Keratinocyte (primary cell): ENCODE results near the gene ELF1. TPM values are rescaled to one million over a fixed set of nuclear protein-coding genes. Genes with fewer than 3 reads are reported as not detected.

ENCODE experiments used
- DNase-seq: peaks from one replicate; pipeline ENCODE4 v3.0.0-alpha.2; 2011; ENCODE audit warnings: low read depth, missing footprints, low spot score
- FAIRE-seq: peaks from 2 replicates; lab custom pipeline; 2011; peaks lifted over from hg19 to GRCh38; lab: Jason Lieb, UNC
- H2AFZ ChIP-seq: 2 replicates; pipeline ENCODE4 v1.6.0; 2012; ENCODE audit warnings: low read length, control low read depth, inconsistent platforms; ENCODE audit not compliant: control insufficient read depth
- H3K27ac ChIP-seq: 2 replicates; pipeline ENCODE4 v1.5.1; 2011; ENCODE audit warnings: low read length; ENCODE audit not compliant: control insufficient read depth, insufficient read depth
- H3K27me3 ChIP-seq: 3 replicates; pipeline ENCODE4 v1.6.0; 2011; ENCODE audit warnings: low read length; ENCODE audit not compliant: control insufficient read depth, insufficient read depth; ENCODE audit errors: extremely low read depth
- H3K36me3 ChIP-seq, 2 experiments: 2 replicates in 1 of 2; 3 replicates in 1 of 2; pipeline ENCODE4 v1.5.1; 2011; ENCODE audit warnings: low read length in 2 of 2, mild to moderate bottlenecking in 1 of 2; ENCODE audit not compliant: control insufficient read depth in 2 of 2, insufficient read depth in 2 of 2; ENCODE audit errors: extremely low read depth in 1 of 2
- H3K4me1 ChIP-seq: 3 replicates; pipeline ENCODE4 v1.5.1; 2011; ENCODE audit warnings: low read length; ENCODE audit not compliant: control insufficient read depth, insufficient read depth; ENCODE audit errors: extremely low read depth
- H3K4me2 ChIP-seq: 3 replicates; pipeline ENCODE4 v1.6.0; 2011; ENCODE audit warnings: low read depth, low read length; ENCODE audit not compliant: control insufficient read depth, insufficient read depth; ENCODE audit errors: extremely low read depth
- H3K4me3 ChIP-seq, 3 experiments: fragments of 200-600 bp in 1 of 3; sonication (generic) in 1 of 3; 2 replicates in 2 of 3; 3 replicates in 1 of 3; pipeline ENCODE4 v1.5.1; 2011 to 2016; ENCODE audit warnings: low read length in 3 of 3, mild to moderate bottlenecking in 3 of 3, control low read depth in 2 of 3, inconsistent platforms in 1 of 3, low read depth in 1 of 3, mixed read lengths in 1 of 3, mixed run types in 1 of 3, moderate library complexity in 1 of 3; ENCODE audit not compliant: control insufficient read depth in 2 of 3, insufficient read depth in 2 of 3; ENCODE audit errors: extremely low read depth in 1 of 3
- H3K79me2 ChIP-seq: 2 replicates; pipeline ENCODE4 v1.6.0; 2012; ENCODE audit warnings: low read length; ENCODE audit not compliant: control insufficient read depth, insufficient read depth
- H3K9ac ChIP-seq: 3 replicates; pipeline ENCODE4 v1.6.0; 2011; ENCODE audit warnings: low read length; ENCODE audit not compliant: control insufficient read depth, insufficient read depth; ENCODE audit errors: extremely low read depth
- H3K9me1 ChIP-seq: 3 replicates; pipeline ENCODE4 v1.6.0; 2011; ENCODE audit warnings: low read length; ENCODE audit not compliant: control insufficient read depth, insufficient read depth; ENCODE audit errors: extremely low read depth
- H3K9me3 ChIP-seq: 2 replicates; pipeline ENCODE4 v1.5.1; 2012; ENCODE audit warnings: low read depth, low read length; ENCODE audit not compliant: control insufficient read depth
- H4K20me1 ChIP-seq: 3 replicates; pipeline ENCODE4 v1.6.0; 2011; ENCODE audit warnings: low read length; ENCODE audit not compliant: control insufficient read depth, insufficient read depth; ENCODE audit errors: extremely low read depth
- CTCF ChIP-seq, 3 experiments: IDR thresholded peaks in 1 of 3; conservative IDR thresholded peaks in 1 of 3; optimal IDR thresholded peaks in 1 of 3; 2 replicates in 2 of 3; 3 replicates in 1 of 3; pipeline versions ENCODE3 to v1.5.1; 2011; ENCODE audit warnings: low read length in 3 of 3, mild to moderate bottlenecking in 3 of 3, moderate library complexity in 2 of 3, control low read depth in 1 of 3, inconsistent platforms in 1 of 3; ENCODE audit not compliant: insufficient read depth in 2 of 3; ENCODE audit errors: extremely low read depth in 1 of 3
- EZH2 ChIP-seq: IDR thresholded peaks from one replicate; pipeline ENCODE4 v1.6.1; 2012; ENCODE audit warnings: inconsistent platforms, mild to moderate bottlenecking, low read length, moderate library complexity
- dilution Hi-C: fragments of 300-500 bp; cut with MboI; formaldehyde crosslinking; loops from one replicate; pipeline ENCODE4 v1.7.0; 2020; ENCODE audit warnings: low sequenced_read_pairs; ENCODE audit not compliant: extremely low pct_ligation_motif_present
- polyA plus RNA-seq, 5 experiments: library from polyadenylated mRNA; depleted of rRNA in 3 of 5; stranded (reverse) in 3 of 5; stranded (forward) in 1 of 5; unstranded in 1 of 5; fragments of >200 nt; gene quantifications; 1 replicate in 1 of 5; 2 replicates in 3 of 5; 3 replicates in 1 of 5; pipeline versions ENCODE4 v1.2.1 to v1.2.3, GENCODE V29; 2011 to 2012; ENCODE audit warnings: missing spikeins in 2 of 5, low read depth in 1 of 5, low replicate concordance in 1 of 5

Gene ELF1
- polyA plus RNA-seq, 1 donor (not counting 4 experiments of a cell fraction or from before 2014, with no cell fraction given), result 57.6 TPM

GRCh38 chr13:40928980-40929379 lies 90.1 kb downstream of the ELF1 start:
- H3K4me1 ChIP-seq, result no peaks in the 10 kb centered on the region
- DNase-seq (no peak), FAIRE-seq (no peak)
- dilution Hi-C loops, result no loop called here
- H2AFZ ChIP-seq, result no peak overlapping the region
- no peaks in the 10 kb centered on the region for H3K79me2 ChIP-seq
- H4K20me1 ChIP-seq, result no peaks in the 10 kb centered on the region
- H3K9me1 ChIP-seq, result no peaks in the 10 kb centered on the region
- H3K9me3 ChIP-seq, result no peaks in the 10 kb centered on the region
- no peak overlapping the region for H3K9ac ChIP-seq
- H3K27ac ChIP-seq, result no peak overlapping the region
- no peak overlapping the region for H3K4me2 ChIP-seq
- H3K4me3 ChIP-seq, result no peak overlapping the region
- H3K36me3 ChIP-seq, result peaks cover 8 to 13% of the 10 kb centered on the region in 2 experiments
- no peak for TF ChIP-seq CTCF (optimal IDR thresholded peaks at IDR 0.05 in 1 of 3, IDR thresholded peaks at IDR 0.05 in 1 of 3, conservative IDR thresholded peaks at IDR 0.05 in 1 of 3; ENCODE audit: extremely low read depth in 1 of 3, insufficient read depth in 2 of 3, low read length in 3 of 3)
- TF ChIP-seq EZH2, result no peak
- H3K27me3 ChIP-seq, result no peaks in the 10 kb centered on the region

- dilution Hi-C loops, result no loop called here
- Histone ChIP-seq H2AFZ (no peak overlapping the region), H3K4me2 (no peak overlapping the region), H3K79me2 (no peaks in the 10 kb centered on the region), H3K27me3 (no peaks in the 10 kb centered on the region), H3K9ac (no peak overlapping the region), H3K9me3 (no peaks in the 10 kb centered on the region), H3K4me1 (no peaks in the 10 kb centered on the region), H3K27ac (no peak overlapping the region), H3K4me3 (no peak overlapping the region), H4K20me1 (no peaks in the 10 kb centered on the region), H3K36me3 (peaks cover 8 to 11% of the 10 kb centered on the region in 2 experiments), H3K9me1 (no peaks in the 10 kb centered on the region)
- no peak for TF ChIP-seq CTCF (optimal IDR thresholded peaks at IDR 0.05 in 1 of 3, IDR thresholded peaks at IDR 0.05 in 1 of 3, conservative IDR thresholded peaks at IDR 0.05 in 1 of 3; ENCODE audit: extremely low read depth in 1 of 3, insufficient read depth in 2 of 3, low read length in 3 of 3)
- no peak for TF ChIP-seq EZH2
- no peak for DNase-seq
- FAIRE-seq, result no peak
Measured at GRCh38 chr13:40927929-40928328, 91.2 kb downstream of the ELF1 start.
